GM12878 (cell line): Measurements from ENCODE around the gene SPATC1L. TPM values are rescaled to one million over a fixed set of nuclear protein-coding genes. Genes with fewer than 3 reads are reported as not detected.

ENCODE experiments used
- ATAC-seq: fragments of 200-7000 bp; cut with Tn5 transposase; 3 replicates; pipeline ENCODE4 v1.9.1; 2020; ENCODE audit warnings: mild to moderate bottlenecking, moderate library complexity
- BruUV-seq: library from RNA; stranded (reverse); fragments of 400-500 nt; replicated peaks from 2 replicates; lab custom pipeline; 2021; lab: Mats Ljungman, UMichigan
- CTCF ChIA-PET: fragments of 300-600 bp; sonication (Branson Sonifier 250); formaldehyde crosslinking; extraction: SDS; loops from one replicate; lab custom pipeline; 2021; ENCODE audit warnings: inconsistent platforms; lab: Yijun Ruan, JAX
- POLR2A ChIA-PET: fragments of 350-600 bp; formaldehyde crosslinking; extraction: SDS; loops from one replicate; lab custom pipeline; 2021; ENCODE audit warnings: inconsistent platforms; lab: Charles Lee
- RAD21 ChIA-PET: fragments of 300-600 bp; sonication (Branson Sonifier 250); formaldehyde crosslinking; loops from one replicate; lab custom pipeline; 2023; ENCODE audit warnings: antibody characterized with exemption; ENCODE audit not compliant: unreplicated experiment; lab: Charles Lee
- SMC1A ChIA-PET: fragments of 300-600 bp; sonication (Branson Sonifier 250); formaldehyde crosslinking; loops from one replicate; lab custom pipeline; 2023; ENCODE audit not compliant: unreplicated experiment, uncharacterized antibody; lab: Charles Lee
- DNase-seq: peaks from one replicate; pipeline ENCODE4 v3.0.0-alpha.2; 2011; ENCODE audit warnings: low read depth, low spot score
- FAIRE-seq: peaks from 3 replicates; lab custom pipeline; 2011; peaks lifted over from hg19 to GRCh38; lab: Jason Lieb, UNC
- H2AFZ ChIP-seq: 2 replicates; pipeline ENCODE4 v1.6.0; 2011; ENCODE audit warnings: low read depth, low read length, control low read depth; ENCODE audit not compliant: control insufficient read depth
- H3K27ac ChIP-seq: 2 replicates; pipeline ENCODE4 v1.5.1; 2011; ENCODE audit warnings: control low read depth; ENCODE audit not compliant: control insufficient read depth, insufficient read depth
- H3K27me3 ChIP-seq, 2 experiments: replicated peaks in 1 of 2; 2 replicates each; pipeline versions ENCODE4 v1.6.0 to v1.6.1; 2011; ENCODE audit warnings: low read length in 1 of 2; ENCODE audit not compliant: control insufficient read depth in 2 of 2, insufficient read depth in 2 of 2
- H3K36me3 ChIP-seq, 2 experiments: 2 replicates each; pipeline ENCODE4 v1.5.1; 2011; ENCODE audit warnings: low read length in 1 of 2; ENCODE audit not compliant: control insufficient read depth in 2 of 2, insufficient read depth in 2 of 2
- H3K4me1 ChIP-seq: 2 replicates; pipeline ENCODE4 v1.6.1; 2011; ENCODE audit warnings: mild to moderate bottlenecking, low read length, moderate library complexity, mixed read lengths; ENCODE audit not compliant: control insufficient read depth, insufficient read depth
- H3K4me2 ChIP-seq: 2 replicates; pipeline ENCODE4 v1.6.0; 2011; ENCODE audit warnings: control low read depth; ENCODE audit not compliant: control insufficient read depth, insufficient read depth
- H3K4me3 ChIP-seq: fragments of 200-600 bp; sonication (generic); 2 replicates; pipeline ENCODE4 v1.5.1; 2016
- H3K79me2 ChIP-seq: 2 replicates; pipeline ENCODE4 v1.6.0; 2011; ENCODE audit warnings: low read length; ENCODE audit not compliant: control insufficient read depth, insufficient read depth
- H3K9ac ChIP-seq: 2 replicates; pipeline ENCODE4 v1.8.0; 2011; ENCODE audit warnings: low read length, control low read depth, mixed read lengths; ENCODE audit not compliant: control insufficient read depth, insufficient read depth
- H3K9me3 ChIP-seq: replicated peaks from 3 replicates; pipeline ENCODE4 v1.5.1; 2011; ENCODE audit warnings: mild to moderate bottlenecking, low read length; ENCODE audit not compliant: control insufficient read depth, insufficient read depth
- H4K20me1 ChIP-seq: 2 replicates; pipeline ENCODE4 v1.6.0; 2011; ENCODE audit not compliant: control insufficient read depth, insufficient read depth
- BRCA1 ChIP-seq: IDR thresholded peaks from 2 replicates; pipeline ENCODE4 v1.6.1; 2011; ENCODE audit warnings: low read depth, low read length, improper control_type of control experiment
- CHD1 ChIP-seq: IDR thresholded peaks from 2 replicates; pipeline ENCODE4 v1.6.1; 2012; ENCODE audit warnings: low read depth, low read length, improper control_type of control experiment
- EZH2 ChIP-seq: IDR thresholded peaks from 2 replicates; pipeline ENCODE4 v1.6.1; 2012; ENCODE audit warnings: low read depth, mild to moderate bottlenecking, control low read depth, inconsistent platforms, low read length, borderline replicate concordance; ENCODE audit not compliant: control insufficient read depth
- HDGF ChIP-seq: fragments of 450-650 bp; IDR thresholded peaks from 2 replicates; pipeline ENCODE4 v1.6.1; 2016; ENCODE audit warnings: antibody characterized with exemption
- MTA2 ChIP-seq: fragments of 450-650 bp; IDR thresholded peaks from 2 replicates; pipeline ENCODE4 v1.6.1; 2016; ENCODE audit warnings: low read depth, mild to moderate bottlenecking, moderate library complexity
- PAX5 ChIP-seq: IDR thresholded peaks from 2 replicates; pipeline ENCODE4 v1.6.1; 2011; ENCODE audit warnings: low read depth, low read length, borderline replicate concordance
- PRDM15 ChIP-seq: fragments of 450-650 bp; formaldehyde crosslinking; IDR thresholded peaks from 2 replicates; pipeline ENCODE4 v1.4.0; 2020; ENCODE audit warnings: mild to moderate bottlenecking, moderate library complexity
- RB1 ChIP-seq: fragments of 450-650 bp; formaldehyde crosslinking; IDR thresholded peaks from 2 replicates; pipeline ENCODE4 v1.6.1; 2017; ENCODE audit warnings: mild to moderate bottlenecking, borderline replicate concordance
- SIN3A ChIP-seq: IDR thresholded peaks from 2 replicates; pipeline ENCODE4 v1.6.1; 2012; ENCODE audit warnings: low read depth, low read length, improper control_type of control experiment
- SMAD5 ChIP-seq: IDR thresholded peaks from 2 replicates; pipeline ENCODE4 v1.6.1; 2016; ENCODE audit warnings: antibody characterized with exemption, low read depth
- SP1 ChIP-seq: IDR thresholded peaks from one replicate; pipeline ENCODE4 v1.6.1; 2011; ENCODE audit warnings: low read depth, low read length
- SUZ12 ChIP-seq: fragments of 200-600 bp; sonication (generic); IDR thresholded peaks from one replicate; pipeline ENCODE4 v1.6.1; 2018; ENCODE audit warnings: antibody characterized with exemption, mild to moderate bottlenecking; ENCODE audit not compliant: unreplicated experiment
- TAF1 ChIP-seq: IDR thresholded peaks from 2 replicates; pipeline ENCODE4 v1.6.1; 2011; ENCODE audit warnings: mild to moderate bottlenecking, low read depth, low read length, borderline replicate concordance
- WGBS: methylation state at CpG from one replicate; pipeline ENCODE4 v1.1.6; 2016; ENCODE audit warnings: low lambda C conversion rate; ENCODE audit not compliant: insufficient replicate concordance, insufficient coverage; ENCODE audit errors: missing lambda C conversion rate; 5-methylcytosine and 5-hydroxymethylcytosine counted together
- in situ Hi-C: fragments of 300-500 bp; cut with MboI; formaldehyde crosslinking; loops from 9 replicates; pipeline ENCODE4 v1.14.3; 2018; ENCODE audit warnings: mixed read lengths
- intact Hi-C: fragments of 100-400 bp; cut with micrococcal nuclease; formaldehyde crosslinking; loops from one replicate; pipeline ENCODE4 v1.14.2; 2022; ENCODE audit not compliant: unreplicated experiment
- polyA plus RNA-seq, 11 experiments: library from polyadenylated mRNA; depleted of rRNA in 4 of 11; unstranded in 6 of 11; stranded (reverse) in 5 of 11; fragments of >200 nt; fragmentation: Nextera tagmentation in 4 of 11; fragmentation: Illumina TruSeq in 1 of 11; extraction: Ambion mirVana in 4 of 11; extraction: Trizol in 1 of 11; gene quantifications; 1 replicate in 1 of 11; 2 replicates in 10 of 11; pipeline versions ENCODE4 v1.2.1 to v1.2.3, GENCODE V29; 2011 to 2016; ENCODE audit warnings: inconsistent platforms in 2 of 11, missing spikeins in 2 of 11, low read depth in 1 of 11
- total RNA-seq, 4 experiments: library from RNA; depleted of rRNA in 3 of 4; stranded (reverse); fragments of >200 nt in 3 of 4; fragmentation: Illumina TruSeq in 1 of 4; extraction: Trizol in 1 of 4; gene quantifications; 2 replicates each; pipeline versions ENCODE4 v1.2.1 to v1.2.3, GENCODE V29; 2013 to 2021

SPATC1L gene
- total and polyA plus RNA-seq, 10 of the 15 experiments (the other 5 are each of a cell fraction or from before 2014, with no cell fraction given) = 1.4 to 16.0 (median 7.0) TPM; not detected in 2

DNA sequence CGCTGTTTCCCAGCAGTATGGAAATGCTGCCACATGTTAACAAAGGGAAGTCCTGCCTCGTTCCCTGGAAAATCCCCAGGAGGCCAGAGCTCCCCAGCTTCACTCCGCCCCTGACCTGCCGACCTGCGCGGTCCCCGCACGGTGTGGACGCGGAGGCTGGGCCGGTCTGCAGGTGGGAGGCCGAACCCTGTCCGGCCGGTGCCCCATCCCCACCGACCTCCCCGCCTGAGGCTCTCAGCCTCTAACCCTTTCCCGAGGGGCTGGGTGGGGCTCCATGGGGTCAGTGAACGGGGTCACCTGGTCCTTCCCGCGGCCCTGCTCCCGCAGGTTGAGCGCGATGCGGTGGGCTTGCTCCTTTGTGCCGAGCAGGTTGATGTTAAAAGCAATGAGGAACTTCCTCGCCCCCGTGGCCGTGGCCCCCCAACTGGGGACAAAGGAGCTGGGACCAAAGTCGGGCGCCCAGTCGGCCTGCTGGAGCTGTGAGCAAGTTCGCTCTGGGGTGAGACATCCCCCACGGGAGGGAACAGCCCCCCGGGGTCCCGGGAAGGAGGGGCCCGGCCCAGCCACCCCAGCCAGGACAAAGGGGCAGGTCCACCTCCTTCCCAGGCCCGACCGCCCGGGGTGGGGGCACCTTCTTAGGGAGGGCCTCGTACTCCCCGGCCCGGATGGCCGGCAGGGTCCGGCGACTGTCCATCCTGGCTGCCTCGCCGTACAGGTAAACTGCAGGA, 32.8 kb downstream of the SPATC1L start:
- H2AFZ ChIP-seq = no peak overlapping the region
- no peaks in the 10 kb centered on the region for H3K27me3 ChIP-seq
- CTCF ChIA-PET = no interaction called here
- no peak for DNase-seq
- H3K79me2 ChIP-seq = no peaks in the 10 kb centered on the region
- SMC1A ChIA-PET = no interaction called here
- RAD21 ChIA-PET = no interaction called here
- H3K9ac ChIP-seq = no peak overlapping the region
- TF ChIP-seq EZH2 (no peak), SP1 (no peak), SIN3A (no peak), MTA2 (no peak), TAF1 (no peak), HDGF (no peak), SUZ12 (no peak), BRCA1 (no peak), PRDM15 (CRISPR knock-in tag) (no peak), CHD1 (no peak), SMAD5 (no peak), RB1 (no peak), PAX5 (no peak)
- TF ChIP-seq, all 136 proteins: peak for 0
- POLR2A ChIA-PET = no interaction called here
- intact Hi-C loops = no loop called here
- WGBS = 59% methylated on average over 34 of the region's 47 CpGs
- no peak overlapping the region for H3K27ac ChIP-seq
- H3K4me1 ChIP-seq = no peaks in the 10 kb centered on the region
- H3K9me3 ChIP-seq = no peaks in the 10 kb centered on the region
- H3K4me3 ChIP-seq = no peak overlapping the region
- no peaks in the 10 kb centered on the region for H3K36me3 ChIP-seq
- H4K20me1 ChIP-seq = no peaks in the 10 kb centered on the region
- in situ Hi-C loops = no loop called here
- FAIRE-seq (no peak), ATAC-seq (no peak)
- no TSS peak for BruUV-seq
- no peak overlapping the region for H3K4me2 ChIP-seq
